ENCODE data around the gene ARPC1A.

DNA sequence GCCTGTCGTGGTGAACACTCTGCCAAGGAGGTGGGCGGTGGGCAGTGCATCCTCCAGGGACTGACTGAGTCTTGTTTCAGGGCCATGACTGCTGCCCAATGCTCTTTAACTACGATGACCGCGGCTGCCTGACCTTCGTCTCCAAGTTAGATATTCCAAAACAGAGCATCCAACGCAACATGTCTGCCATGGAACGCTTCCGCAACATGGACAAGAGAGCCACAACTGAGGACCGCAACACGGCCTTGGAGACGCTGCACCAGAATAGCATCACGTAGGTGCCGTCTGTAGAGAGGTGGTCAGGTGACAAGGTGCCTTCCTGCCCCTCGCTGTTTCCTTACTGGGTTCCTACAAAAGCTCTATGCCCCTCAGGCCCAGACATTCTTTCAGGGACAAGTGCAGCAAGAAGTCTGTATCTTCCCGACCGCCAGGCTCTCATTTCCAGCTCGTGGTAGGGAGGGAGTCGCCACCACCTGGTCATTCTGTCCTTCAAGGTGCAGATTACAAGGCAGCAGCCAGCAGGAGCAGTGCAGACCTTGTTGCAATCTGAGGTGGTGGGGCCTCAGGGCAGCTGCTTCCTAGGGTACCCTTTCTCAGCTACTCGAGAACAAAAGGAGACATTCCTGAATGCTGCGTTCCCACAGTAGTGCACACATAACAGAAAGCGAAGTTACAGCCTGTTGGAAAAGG lies 33.9 kb downstream of the ARPC1A start:
- TF ChIP-seq POLR2A (IDR thresholded peaks at IDR 0.05) = no peak
- TF ChIP-seq, protein P1, sequence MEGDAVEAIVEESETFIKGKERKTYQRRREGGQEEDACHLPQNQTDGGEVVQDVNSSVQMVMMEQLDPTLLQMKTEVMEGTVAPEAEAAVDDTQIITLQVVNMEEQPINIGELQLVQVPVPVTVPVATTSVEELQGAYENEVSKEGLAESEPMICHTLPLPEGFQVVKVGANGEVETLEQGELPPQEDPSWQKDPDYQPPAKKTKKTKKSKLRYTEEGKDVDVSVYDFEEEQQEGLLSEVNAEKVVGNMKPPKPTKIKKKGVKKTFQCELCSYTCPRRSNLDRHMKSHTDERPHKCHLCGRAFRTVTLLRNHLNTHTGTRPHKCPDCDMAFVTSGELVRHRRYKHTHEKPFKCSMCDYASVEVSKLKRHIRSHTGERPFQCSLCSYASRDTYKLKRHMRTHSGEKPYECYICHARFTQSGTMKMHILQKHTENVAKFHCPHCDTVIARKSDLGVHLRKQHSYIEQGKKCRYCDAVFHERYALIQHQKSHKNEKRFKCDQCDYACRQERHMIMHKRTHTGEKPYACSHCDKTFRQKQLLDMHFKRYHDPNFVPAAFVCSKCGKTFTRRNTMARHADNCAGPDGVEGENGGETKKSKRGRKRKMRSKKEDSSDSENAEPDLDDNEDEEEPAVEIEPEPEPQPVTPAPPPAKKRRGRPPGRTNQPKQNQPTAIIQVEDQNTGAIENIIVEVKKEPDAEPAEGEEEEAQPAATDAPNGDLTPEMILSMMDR (IDR thresholded peaks at IDR 0.05) = no peak
